Trophoblast cell (in vitro differentiated cells and primary cell): ENCODE measurements around the gene ASPG.

Experiments
- DNase-seq, 2 donors: peaks; one replicate each; pipeline ENCODE4 v3.0.0-alpha.2; 2016
- H2AFZ ChIP-seq: 2 replicates; pipeline ENCODE4 v1.6.1; 2013; ENCODE audit warnings: low read length, moderate library complexity, mild to moderate bottlenecking; ENCODE audit not compliant: insufficient read depth, poor library complexity
- H2AK5ac ChIP-seq: 2 replicates; pipeline ENCODE4 v1.6.1; 2013; ENCODE audit warnings: mild to moderate bottlenecking, low read length
- H2BK120ac ChIP-seq: 2 replicates; pipeline ENCODE4 v1.6.1; 2013; ENCODE audit warnings: low read length, mild to moderate bottlenecking, moderate library complexity; ENCODE audit not compliant: insufficient read depth, poor library complexity
- H2BK12ac ChIP-seq: 2 replicates; pipeline ENCODE4 v1.6.1; 2013; ENCODE audit warnings: mild to moderate bottlenecking, low read length, moderate library complexity
- H2BK5ac ChIP-seq: 2 replicates; pipeline ENCODE4 v1.6.1; 2013; ENCODE audit warnings: low read length, low read depth, moderate library complexity, mild to moderate bottlenecking; ENCODE audit not compliant: poor library complexity
- H3K14ac ChIP-seq: 2 replicates; pipeline ENCODE4 v1.6.1; 2013; ENCODE audit warnings: mild to moderate bottlenecking, low read length
- H3K18ac ChIP-seq: 2 replicates; pipeline ENCODE4 v1.6.1; 2013; ENCODE audit warnings: mild to moderate bottlenecking, low read length
- H3K23ac ChIP-seq: 2 replicates; pipeline ENCODE4 v1.6.1; 2013; ENCODE audit warnings: low read length
- H3K27ac ChIP-seq: 2 replicates; pipeline ENCODE4 v1.5.1; 2013; ENCODE audit warnings: low read depth, mild to moderate bottlenecking, inconsistent platforms, low read length, moderate library complexity
- H3K27me3 ChIP-seq: 2 replicates; pipeline ENCODE4 v1.6.1; 2013; ENCODE audit warnings: inconsistent platforms, mild to moderate bottlenecking, low read length, moderate library complexity; ENCODE audit not compliant: insufficient read depth
- H3K36me3 ChIP-seq, 2 experiments: 1 replicate in 1 of 2; 2 replicates in 1 of 2; pipeline ENCODE4 v1.6.1; 2013; ENCODE audit warnings: low read length in 2 of 2, mild to moderate bottlenecking in 2 of 2, moderate library complexity in 1 of 2; ENCODE audit not compliant: insufficient read depth in 2 of 2, control insufficient read depth in 1 of 2
- H3K4ac ChIP-seq: 2 replicates; pipeline ENCODE4 v1.6.1; 2013; ENCODE audit warnings: low read depth, mild to moderate bottlenecking, low read length, moderate library complexity
- H3K4me1 ChIP-seq, 2 experiments: 1 replicate in 1 of 2; 2 replicates in 1 of 2; pipeline ENCODE4 v1.6.1; 2013; ENCODE audit warnings: low read length in 2 of 2, mild to moderate bottlenecking in 2 of 2, moderate library complexity in 1 of 2; ENCODE audit not compliant: insufficient read depth in 2 of 2, control insufficient read depth in 1 of 2
- H3K4me2 ChIP-seq: 2 replicates; pipeline ENCODE4 v1.6.1; 2013; ENCODE audit warnings: inconsistent platforms, mild to moderate bottlenecking, low read length, moderate library complexity
- H3K4me3 ChIP-seq: 2 replicates; pipeline ENCODE4 v1.5.1; 2013; ENCODE audit warnings: mild to moderate bottlenecking, low read depth, low read length, inconsistent platforms
- H3K79me1 ChIP-seq: one replicate; pipeline ENCODE4 v1.6.1; 2013; ENCODE audit warnings: low read length
- H3K79me2 ChIP-seq: 2 replicates; pipeline ENCODE4 v1.6.1; 2013; ENCODE audit warnings: low read length, mild to moderate bottlenecking; ENCODE audit not compliant: control insufficient read depth, insufficient read depth, poor library complexity
- H3K9ac ChIP-seq: 2 replicates; pipeline ENCODE4 v1.6.1; 2013; ENCODE audit warnings: mild to moderate bottlenecking, low read length
- H3K9me3 ChIP-seq: 2 replicates; pipeline ENCODE4 v1.6.1; 2013; ENCODE audit warnings: low read depth, mild to moderate bottlenecking, control low read depth, inconsistent platforms, low read length; ENCODE audit not compliant: insufficient read depth
- H4K12ac ChIP-seq: 2 replicates; pipeline ENCODE4 v1.6.1; 2013; ENCODE audit warnings: low read depth, mild to moderate bottlenecking, low read length, moderate library complexity
- H4K8ac ChIP-seq: 2 replicates; pipeline ENCODE4 v1.6.1; 2013; ENCODE audit warnings: low read depth, mild to moderate bottlenecking, low read length, moderate library complexity
- H4K91ac ChIP-seq: one replicate; pipeline ENCODE4 v1.6.1; 2013; ENCODE audit warnings: low read depth, mild to moderate bottlenecking, low read length, moderate library complexity
- WGBS: extraction: QIAGEN DNeasy Blood & Tissue Kit; methylation state at CpG from one replicate; pipeline ENCODE4 v1.1.7; 2013; ENCODE audit warnings: missing lambda C conversion rate; ENCODE audit not compliant: insufficient read length, insufficient coverage; ENCODE audit errors: extremely low coverage; 5-methylcytosine and 5-hydroxymethylcytosine counted together

ASPG gene

GRCh38 chr14:104095426-104096310 lies 10.2 kb downstream of the ASPG start:
- no peaks in the 10 kb centered on the region for H3K79me2 ChIP-seq
- no peak overlapping the region for H4K8ac ChIP-seq
- no peak overlapping the region for H3K14ac ChIP-seq
- no peak overlapping the region for H3K9ac ChIP-seq
- peaks cover 2% of the 10 kb centered on the region for H3K9me3 ChIP-seq
- H3K18ac ChIP-seq, result no peak overlapping the region
- H3K4ac ChIP-seq, result no peak overlapping the region
- H4K91ac ChIP-seq, result no peak overlapping the region
- H4K12ac ChIP-seq, result no peak overlapping the region
- H3K79me1 ChIP-seq, result no peaks in the 10 kb centered on the region
- H2AK5ac ChIP-seq, result no peak overlapping the region
- H3K4me3 ChIP-seq, result no peak overlapping the region
- H2BK12ac ChIP-seq, result no peak overlapping the region
- no peak overlapping the region for H2BK5ac ChIP-seq
- no peak overlapping the region for H3K27ac ChIP-seq
- no peaks in the 10 kb centered on the region for H3K4me1 ChIP-seq
- no peak overlapping the region for H2BK120ac ChIP-seq
- no peak for DNase-seq
- no peak overlapping the region for H2AFZ ChIP-seq
- H3K23ac ChIP-seq, result no peak overlapping the region
- WGBS, result no CpG with 5 or more reads among the region's 31 CpGs
- no peaks in the 10 kb centered on the region for H3K36me3 ChIP-seq
- H3K4me2 ChIP-seq, result no peak overlapping the region
- H3K27me3 ChIP-seq, result no peaks in the 10 kb centered on the region

GRCh38 chr14:104096318-104096717 lies 10.8 kb downstream of the ASPG start:
- H3K79me2 ChIP-seq, result no peaks in the 10 kb centered on the region
- no peak overlapping the region for H3K4ac ChIP-seq
- no peak overlapping the region for H2BK120ac ChIP-seq
- H2BK12ac ChIP-seq, result no peak overlapping the region
- H2AFZ ChIP-seq, result no peak overlapping the region
- H3K9me3 ChIP-seq, result peaks cover 2% of the 10 kb centered on the region
- no peak overlapping the region for H3K4me2 ChIP-seq
- no peak overlapping the region for H3K27ac ChIP-seq
- H3K18ac ChIP-seq, result no peak overlapping the region
- WGBS, result no CpG with 5 or more reads among the region's 14 CpGs
- no peak overlapping the region for H3K9ac ChIP-seq
- H2BK5ac ChIP-seq, result no peak overlapping the region
- no peak overlapping the region for H3K14ac ChIP-seq
- no peak overlapping the region for H4K12ac ChIP-seq
- H2AK5ac ChIP-seq, result no peak overlapping the region
- H4K91ac ChIP-seq, result no peak overlapping the region
- no peak overlapping the region for H3K23ac ChIP-seq
- H3K4me3 ChIP-seq, result no peak overlapping the region
- no peaks in the 10 kb centered on the region for H3K27me3 ChIP-seq
- H3K79me1 ChIP-seq, result no peaks in the 10 kb centered on the region
- no peaks in the 10 kb centered on the region for H3K4me1 ChIP-seq
- no peak for DNase-seq
- no peak overlapping the region for H4K8ac ChIP-seq
- H3K36me3 ChIP-seq, result no peaks in the 10 kb centered on the region

GRCh38 chr14:104096751-104097700 lies 11.5 kb downstream of the ASPG start:
- Histone ChIP-seq H2BK120ac (no peak overlapping the region), H3K9ac (no peak overlapping the region), H3K27me3 (no peaks in the 10 kb centered on the region), H3K4ac (no peak overlapping the region), H3K4me2 (no peak overlapping the region), H3K9me3 (peaks cover 2% of the 10 kb centered on the region), H3K79me2 (no peaks in the 10 kb centered on the region), H3K18ac (no peak overlapping the region), H2BK5ac (no peak overlapping the region), H2AFZ (no peak overlapping the region), H3K14ac (no peak overlapping the region), H3K27ac (no peak overlapping the region), H2BK12ac (no peak overlapping the region), H3K79me1 (no peaks in the 10 kb centered on the region), H4K12ac (no peak overlapping the region), H2AK5ac (no peak overlapping the region), H4K8ac (no peak overlapping the region), H3K23ac (no peak overlapping the region), H4K91ac (no peak overlapping the region), H3K36me3 (no peaks in the 10 kb centered on the region), H3K4me1 (no peaks in the 10 kb centered on the region), H3K4me3 (no peak overlapping the region)
- WGBS, result no CpG with 5 or more reads among the region's 25 CpGs
- no peak for DNase-seq

- Histone ChIP-seq H4K8ac (no peak overlapping the region), H2BK5ac (no peak overlapping the region), H3K27me3 (no peaks in the 10 kb centered on the region), H2AFZ (no peak overlapping the region), H3K79me1 (no peaks in the 10 kb centered on the region), H3K4me2 (no peak overlapping the region), H2BK120ac (no peak overlapping the region), H3K79me2 (no peaks in the 10 kb centered on the region), H3K4me1 (no peaks in the 10 kb centered on the region), H2AK5ac (no peak overlapping the region), H3K23ac (no peak overlapping the region), H2BK12ac (no peak overlapping the region), H4K91ac (no peak overlapping the region), H3K9me3 (peaks cover 2% of the 10 kb centered on the region), H4K12ac (no peak overlapping the region), H3K27ac (no peak overlapping the region), H3K9ac (no peak overlapping the region), H3K14ac (no peak overlapping the region), H3K36me3 (no peaks in the 10 kb centered on the region), H3K4me3 (no peak overlapping the region), H3K4ac (no peak overlapping the region), H3K18ac (no peak overlapping the region)
- no peak for DNase-seq
- WGBS, result no CpG with 5 or more reads among the region's 25 CpGs
Observed at GRCh38 chr14:104098272-104099095, 13.0 kb downstream of the ASPG start.
